GM21529 (cell line): ENCODE results near the gene DBNDD2.

Source experiments
- ATAC-seq: cut with Tn5 transposase; IDR thresholded peaks from one replicate; pipeline ENCODE4 v1.9.1; 2021; ENCODE audit not compliant: unreplicated experiment

The DBNDD2 gene

GRCh38 chr20:45448270-45448669 lies 40.2 kb downstream of the DBNDD2 start:
- ATAC-seq, result no peak

GRCh38 chr20:45449528-45449927 lies 41.4 kb downstream of the DBNDD2 start:
- no peak for ATAC-seq

GRCh38 chr20:45450097-45450818 lies 42.2 kb downstream of the DBNDD2 start:
- no peak for ATAC-seq

GRCh38 chr20:45452238-45452637 lies 44.1 kb downstream of the DBNDD2 start:
- no peak for ATAC-seq

- no peak for ATAC-seq
Measured at GRCh38 chr20:45452772-45453691, 44.9 kb downstream of the DBNDD2 start.

- no peak for ATAC-seq
Measured at GRCh38 chr20:45456632-45457031, 48.5 kb downstream of the DBNDD2 start.

- ATAC-seq, result no peak
Measured at GRCh38 chr20:45459606-45460005, 51.5 kb downstream of the DBNDD2 start.
